ENCODE results near the gene ZNF577.

GRCh38 chr19:51903192-51903591 is 15.4 kb upstream of the ZNF577 start:
- TF ChIP-seq ZNF552 (CRISPR knock-in tag; IDR thresholded peaks at IDR 0.05; ENCODE audit: borderline replicate concordance) (no peak), ZNF275 (CRISPR knock-in tag; IDR thresholded peaks at IDR 0.05; ENCODE audit: borderline replicate concordance) (no peak), MED8 (CRISPR knock-in tag; IDR thresholded peaks at IDR 0.05; ENCODE audit: insufficient replicate concordance) (no peak), POLR2A (IDR thresholded peaks at IDR 0.05; ENCODE audit: insufficient read depth in 1 of 2, low read depth in 2 of 2, low read length in 2 of 2) (no peak), GATAD1 (CRISPR knock-in tag; IDR thresholded peaks at IDR 0.05) (no peak), AFF4 (CRISPR knock-in tag; IDR thresholded peaks at IDR 0.05) (no peak), KLF15 (CRISPR knock-in tag; IDR thresholded peaks at IDR 0.05; ENCODE audit: borderline replicate concordance) (no peak), MAFF (IDR thresholded peaks at IDR 0.05; ENCODE audit: low read depth, low read length) (no peak), TOE1 (CRISPR knock-in tag; IDR thresholded peaks at IDR 0.05) (no peak)
